ENCODE results near the gene NEK11.

The NEK11 gene

DNA sequence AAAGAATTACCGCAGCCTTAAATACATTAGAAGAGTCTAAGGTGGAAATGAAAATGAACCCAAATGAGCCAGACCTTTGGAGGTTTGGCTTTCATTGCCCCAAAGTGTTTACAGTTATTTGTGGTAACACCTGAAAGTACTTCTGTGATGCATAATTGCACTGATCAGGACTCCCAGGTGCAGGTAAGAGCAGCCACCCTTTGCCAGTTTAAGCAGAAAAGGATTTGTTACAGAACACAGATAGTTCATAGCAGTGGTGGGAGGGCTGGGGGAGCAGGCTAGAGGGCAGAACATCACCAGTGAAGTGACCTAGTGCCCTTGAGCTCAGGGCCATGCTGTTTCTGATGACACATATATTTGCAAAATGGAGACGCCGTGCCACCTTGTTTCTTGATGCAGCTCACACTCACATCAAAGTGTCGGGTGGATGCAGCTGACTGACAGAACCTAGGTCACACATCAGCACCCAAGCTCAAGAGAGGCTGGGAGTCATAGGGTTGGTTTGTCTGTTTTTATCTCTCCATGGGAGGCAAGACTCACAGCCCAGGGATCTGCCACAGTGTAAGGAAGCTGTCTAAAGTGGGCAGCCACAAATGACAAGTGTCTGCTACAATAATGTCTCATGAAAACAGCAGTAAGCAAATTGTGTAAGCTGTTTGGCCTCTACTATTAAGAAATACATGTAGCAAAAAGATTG, 49.1 kb downstream of the NEK11 start:
- WGBS (ENCODE audit: insufficient coverage, insufficient read length), result no CpG with 5 or more reads among the region's 4 CpGs
- H3K27ac ChIP-seq (ENCODE audit: low read length), result no peak overlapping the region
- H3K9me3 ChIP-seq (ENCODE audit: control insufficient read depth, insufficient read depth, low read length), result no peaks in the 10 kb centered on the region

DNA sequence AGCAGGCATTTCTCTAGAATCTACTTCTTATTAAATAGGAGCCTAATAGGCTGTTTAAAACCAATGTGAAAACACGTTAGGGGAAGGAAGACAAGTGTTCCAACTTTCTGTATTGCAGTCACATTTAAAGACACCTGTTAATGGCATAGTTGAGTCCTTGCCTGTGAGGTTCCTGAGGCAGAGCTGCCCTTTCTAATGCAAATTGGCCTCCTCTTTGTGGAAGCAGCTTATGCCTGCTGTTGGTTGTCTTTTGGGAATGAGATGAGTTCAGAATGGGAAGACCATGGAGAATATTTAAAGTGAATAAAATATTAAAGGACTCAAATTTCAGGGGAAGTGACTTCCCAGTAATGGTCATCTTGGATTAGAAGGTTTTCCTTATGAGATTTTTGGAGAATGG, 51.2 kb downstream of the NEK11 start:
- H3K4me3 ChIP-seq (ENCODE audit: low read length), result no peak overlapping the region
- no peaks in the 10 kb centered on the region for H3K27me3 ChIP-seq (ENCODE audit: control insufficient read depth, insufficient read depth, low read length)
- H3K36me3 ChIP-seq (ENCODE audit: control insufficient read depth, insufficient read depth, low read length), result no peaks in the 10 kb centered on the region
- H3K9me3 ChIP-seq (ENCODE audit: control insufficient read depth, insufficient read depth, low read length), result no peaks in the 10 kb centered on the region
- H3K4me1 ChIP-seq (ENCODE audit: control insufficient read depth, insufficient read depth, low read length), result peaks cover 1% of the 10 kb centered on the region; the same call in 1 of the 2 replicates
- DNase-seq (ENCODE audit: low read depth, low spot score), result peak; percentile 22
- H3K27ac ChIP-seq (ENCODE audit: low read length), result no peak overlapping the region
- no CpG with 5 or more reads among the region's 1 CpG for WGBS (ENCODE audit: insufficient coverage, insufficient read length)

More for the DNA sequence above, 49.1 kb downstream of the NEK11 start:
- Histone ChIP-seq H3K4me1 (ENCODE audit: control insufficient read depth, insufficient read depth, low read length) (peaks cover 1% of the 10 kb centered on the region; the same call in 1 of the 2 replicates), H3K4me3 (ENCODE audit: low read length) (no peak overlapping the region), H3K27me3 (ENCODE audit: control insufficient read depth, insufficient read depth, low read length) (no peaks in the 10 kb centered on the region), H3K36me3 (ENCODE audit: control insufficient read depth, insufficient read depth, low read length) (no peaks in the 10 kb centered on the region)
- no peak for DNase-seq (ENCODE audit: low read depth, low spot score)

DNA sequence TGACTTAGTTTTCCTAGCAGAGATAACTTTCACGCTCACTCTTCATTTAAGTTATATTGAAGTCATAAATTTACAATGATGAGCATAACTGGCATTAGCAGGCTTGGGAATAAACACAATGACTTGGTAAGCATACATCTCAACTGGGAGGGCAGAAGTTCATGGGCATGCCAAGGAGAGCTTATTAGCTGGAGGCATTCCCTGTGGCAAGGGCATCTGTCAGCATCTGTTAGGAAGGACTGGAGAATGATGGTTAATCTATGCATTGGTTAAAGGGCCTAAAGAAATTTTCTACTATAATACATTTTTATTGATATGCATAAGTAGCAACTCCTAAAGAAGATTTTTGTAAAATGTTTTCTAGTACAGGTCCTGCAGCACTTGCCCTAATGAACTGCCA, 52.4 kb downstream of the NEK11 start:
- Histone ChIP-seq H3K27me3 (ENCODE audit: control insufficient read depth, insufficient read depth, low read length) (no peaks in the 10 kb centered on the region), H3K27ac (ENCODE audit: low read length) (no peak overlapping the region), H3K36me3 (ENCODE audit: control insufficient read depth, insufficient read depth, low read length) (no peaks in the 10 kb centered on the region), H3K4me1 (ENCODE audit: control insufficient read depth, insufficient read depth, low read length) (peaks cover 1% of the 10 kb centered on the region), H3K4me3 (ENCODE audit: low read length) (no peak overlapping the region), H3K9me3 (ENCODE audit: control insufficient read depth, insufficient read depth, low read length) (no peaks in the 10 kb centered on the region)
- WGBS (ENCODE audit: insufficient coverage, insufficient read length), result no CpG with 5 or more reads among the region's 1 CpG
- no peak for DNase-seq (ENCODE audit: low read depth, low spot score)

- Histone ChIP-seq H3K27ac (ENCODE audit: low read length) (no peak overlapping the region), H3K27me3 (ENCODE audit: control insufficient read depth, insufficient read depth, low read length) (no peaks in the 10 kb centered on the region), H3K4me3 (ENCODE audit: low read length) (no peak overlapping the region), H3K9me3 (ENCODE audit: control insufficient read depth, insufficient read depth, low read length) (no peaks in the 10 kb centered on the region), H3K4me1 (ENCODE audit: control insufficient read depth, insufficient read depth, low read length) (no peaks in the 10 kb centered on the region; the same call in 1 of the 2 replicates), H3K36me3 (ENCODE audit: control insufficient read depth, insufficient read depth, low read length) (no peaks in the 10 kb centered on the region)
- no peak for DNase-seq (ENCODE audit: low read depth, low spot score)
- WGBS (ENCODE audit: insufficient coverage, insufficient read length), result no CpG with 5 or more reads among the region's 1 CpG
These were observed 54.5 kb downstream of the NEK11 start for GRCh38 chr3:131081224-131081623.

- no CpG with 5 or more reads among the region's 4 CpGs for WGBS (ENCODE audit: insufficient coverage, insufficient read length)
- H3K9me3 ChIP-seq (ENCODE audit: control insufficient read depth, insufficient read depth, low read length), result no peaks in the 10 kb centered on the region
- H3K36me3 ChIP-seq (ENCODE audit: control insufficient read depth, insufficient read depth, low read length), result no peaks in the 10 kb centered on the region
- no peak overlapping the region for H3K27ac ChIP-seq (ENCODE audit: low read length)
- H3K4me1 ChIP-seq (ENCODE audit: control insufficient read depth, insufficient read depth, low read length), result no peaks in the 10 kb centered on the region; the same call in 1 of the 2 replicates
- no peaks in the 10 kb centered on the region for H3K27me3 ChIP-seq (ENCODE audit: control insufficient read depth, insufficient read depth, low read length)
- H3K4me3 ChIP-seq (ENCODE audit: low read length), result no peak overlapping the region
- no peak for DNase-seq (ENCODE audit: low read depth, low spot score)
These were observed 55.6 kb downstream of the NEK11 start for GRCh38 chr3:131082246-131082645.

DNA sequence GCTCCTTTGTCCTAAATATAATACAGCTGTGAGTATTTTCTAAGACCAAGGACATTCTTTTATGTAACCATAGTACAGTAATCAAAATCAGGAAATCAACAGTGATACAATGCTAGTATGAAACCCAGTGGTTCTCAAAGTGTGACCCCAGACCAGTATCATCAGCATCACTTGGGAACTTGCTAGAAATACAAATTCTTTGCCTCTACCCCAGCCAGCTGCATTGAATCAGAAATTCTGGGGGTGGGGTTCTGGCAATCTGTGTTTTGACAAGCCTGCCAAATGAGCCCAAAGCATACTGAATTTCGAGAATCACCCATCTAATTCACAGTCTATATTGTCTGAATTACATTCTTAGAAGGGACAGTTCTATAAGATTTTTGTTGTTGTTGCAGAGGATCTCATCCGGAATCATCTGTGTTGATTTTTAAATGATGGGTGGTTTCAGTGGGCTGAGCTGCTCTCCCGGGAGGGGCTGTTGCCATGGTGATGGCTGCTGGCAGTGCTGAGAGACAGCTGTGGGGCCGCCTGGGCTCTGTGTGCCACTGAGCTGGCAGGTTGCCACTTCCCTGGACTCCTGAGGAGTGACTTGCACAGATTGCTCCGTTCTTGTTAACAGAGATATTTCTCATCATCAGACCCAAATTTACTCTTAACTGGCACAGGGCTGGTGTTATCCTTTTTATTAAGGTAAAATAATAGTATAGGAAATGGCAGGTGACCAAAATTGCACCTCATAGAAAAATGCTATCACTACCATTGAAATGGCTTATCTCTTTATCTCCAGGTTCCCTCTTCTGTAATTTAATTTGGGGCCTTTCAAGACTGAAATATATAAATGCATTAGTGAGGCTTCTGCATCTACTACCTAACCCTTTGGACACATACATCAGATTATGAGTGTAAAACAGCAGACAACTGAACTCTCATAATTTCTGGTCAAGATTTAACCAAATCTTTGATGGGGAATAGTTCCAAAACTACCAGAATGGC, 56.5 kb downstream of the NEK11 start:
- no peak for DNase-seq (ENCODE audit: low read depth, low spot score)
- Histone ChIP-seq H3K9me3 (ENCODE audit: control insufficient read depth, insufficient read depth, low read length) (no peaks in the 10 kb centered on the region), H3K27me3 (ENCODE audit: control insufficient read depth, insufficient read depth, low read length) (no peaks in the 10 kb centered on the region), H3K4me3 (ENCODE audit: low read length) (no peak overlapping the region), H3K36me3 (ENCODE audit: control insufficient read depth, insufficient read depth, low read length) (no peaks in the 10 kb centered on the region), H3K4me1 (ENCODE audit: control insufficient read depth, insufficient read depth, low read length) (no peaks in the 10 kb centered on the region; the same call in 1 of the 2 replicates), H3K27ac (ENCODE audit: low read length) (no peak overlapping the region)
- no CpG with 5 or more reads among the region's 5 CpGs for WGBS (ENCODE audit: insufficient coverage, insufficient read length)

DNA sequence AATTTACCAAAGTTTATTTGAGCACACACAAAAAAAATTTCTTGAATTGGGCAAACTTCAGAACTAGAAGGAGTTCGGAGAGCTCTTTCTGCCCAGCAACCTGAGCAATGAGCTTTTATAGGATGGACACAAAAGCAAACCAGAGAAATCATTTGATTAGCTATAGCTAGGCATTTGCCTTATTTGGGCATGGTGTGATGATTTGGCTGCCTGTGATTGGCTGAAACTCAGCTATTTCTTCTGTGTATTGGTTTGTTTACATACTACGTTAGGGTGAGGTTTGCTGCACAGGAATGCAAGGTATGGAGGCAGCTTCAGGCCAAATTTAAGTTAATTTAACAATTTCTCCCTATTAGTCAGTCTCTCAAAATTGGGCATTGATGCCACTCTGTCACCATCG, 65.1 kb downstream of the NEK11 start:
- Histone ChIP-seq H3K27me3 (ENCODE audit: control insufficient read depth, insufficient read depth, low read length) (no peaks in the 10 kb centered on the region), H3K27ac (ENCODE audit: low read length) (no peak overlapping the region), H3K9me3 (ENCODE audit: control insufficient read depth, insufficient read depth, low read length) (no peaks in the 10 kb centered on the region), H3K4me3 (ENCODE audit: low read length) (no peak overlapping the region), H3K4me1 (ENCODE audit: control insufficient read depth, insufficient read depth, low read length) (no peaks in the 10 kb centered on the region), H3K36me3 (ENCODE audit: control insufficient read depth, insufficient read depth, low read length) (no peaks in the 10 kb centered on the region)
- DNase-seq (ENCODE audit: low read depth, low spot score), result peak; percentile 27
- WGBS (ENCODE audit: insufficient coverage, insufficient read length), result no CpG with 5 or more reads among the region's 3 CpGs

GRCh38 chr3:131107637-131108433, 81.2 kb downstream of the NEK11 start:
- no peak for DNase-seq (ENCODE audit: low read depth, low spot score)
- no peaks in the 10 kb centered on the region for H3K9me3 ChIP-seq (ENCODE audit: control insufficient read depth, insufficient read depth, low read length)
- no peaks in the 10 kb centered on the region for H3K36me3 ChIP-seq (ENCODE audit: control insufficient read depth, insufficient read depth, low read length)
- WGBS (ENCODE audit: insufficient coverage, insufficient read length), result no CpG with 5 or more reads among the region's 4 CpGs
- no peak overlapping the region for H3K27ac ChIP-seq (ENCODE audit: low read length)
- no peaks in the 10 kb centered on the region for H3K27me3 ChIP-seq (ENCODE audit: control insufficient read depth, insufficient read depth, low read length)
- H3K4me3 ChIP-seq (ENCODE audit: low read length), result no peak overlapping the region
- no peaks in the 10 kb centered on the region for H3K4me1 ChIP-seq (ENCODE audit: control insufficient read depth, insufficient read depth, low read length)

- Histone ChIP-seq H3K4me3 (ENCODE audit: low read length) (no peak overlapping the region), H3K36me3 (ENCODE audit: control insufficient read depth, insufficient read depth, low read length) (no peaks in the 10 kb centered on the region), H3K27me3 (ENCODE audit: control insufficient read depth, insufficient read depth, low read length) (no peaks in the 10 kb centered on the region), H3K4me1 (ENCODE audit: control insufficient read depth, insufficient read depth, low read length) (no peaks in the 10 kb centered on the region), H3K9me3 (ENCODE audit: control insufficient read depth, insufficient read depth, low read length) (no peaks in the 10 kb centered on the region), H3K27ac (ENCODE audit: low read length) (no peak overlapping the region)
- DNase-seq (ENCODE audit: low read depth, low spot score), result no peak
These were observed 82.5 kb downstream of the NEK11 start for GRCh38 chr3:131109156-131109555.

- WGBS (ENCODE audit: insufficient coverage, insufficient read length), result no CpG with 5 or more reads among the region's 1 CpG
- no peak for DNase-seq (ENCODE audit: low read depth, low spot score)
- Histone ChIP-seq H3K9me3 (ENCODE audit: control insufficient read depth, insufficient read depth, low read length) (no peaks in the 10 kb centered on the region), H3K27me3 (ENCODE audit: control insufficient read depth, insufficient read depth, low read length) (no peaks in the 10 kb centered on the region), H3K36me3 (ENCODE audit: control insufficient read depth, insufficient read depth, low read length) (no peaks in the 10 kb centered on the region), H3K4me3 (ENCODE audit: low read length) (no peak overlapping the region), H3K27ac (ENCODE audit: low read length) (no peak overlapping the region), H3K4me1 (ENCODE audit: control insufficient read depth, insufficient read depth, low read length) (no peaks in the 10 kb centered on the region)
These were observed 83.4 kb downstream of the NEK11 start for GRCh38 chr3:131110087-131110486.

Measured in iPS DF 6.9 (cell line).